Measurements from ENCODE around the gene LIPI. TPM values are rescaled to one million over a fixed set of nuclear protein-coding genes. Genes with fewer than 3 reads are reported as not detected.

LIPI gene
- polyA plus RNA-seq, 1 donor from 2014 or later: not detected

DNA sequence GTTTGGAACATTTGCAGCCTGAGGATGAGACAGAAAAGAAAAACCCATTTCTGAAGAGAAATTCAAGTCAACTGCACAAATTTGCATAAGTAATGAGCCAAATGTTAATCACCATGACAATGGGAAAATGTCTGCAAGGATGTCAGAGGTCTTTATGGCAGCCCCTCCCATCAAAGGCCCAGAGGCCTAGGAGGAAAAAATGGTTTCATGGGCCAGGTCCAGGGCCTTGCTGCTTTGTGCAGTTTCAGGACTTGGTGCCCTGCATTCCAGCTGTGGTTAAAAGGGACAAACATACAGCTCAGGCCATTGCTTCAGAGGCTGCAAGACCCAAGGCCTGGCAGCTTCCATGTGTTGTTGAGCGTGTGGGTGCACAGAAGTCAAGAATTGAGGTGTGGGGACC is 18.6 kb upstream of the LIPI start:
- no peak overlapping the region for H3K4me2 ChIP-seq (ENCODE audit: low read length)
- no peak overlapping the region for H3K27ac ChIP-seq (ENCODE audit: low read length)
- no peaks in the 10 kb centered on the region for H3K9me2 ChIP-seq (ENCODE audit: insufficient read depth, low read length)
- H3K27me3 ChIP-seq (ENCODE audit: insufficient read depth, low read depth, low read length): no peaks in the 10 kb centered on the region
- no peak overlapping the region for H3K4me3 ChIP-seq (ENCODE audit: low read length)
- H3K36me3 ChIP-seq (ENCODE audit: insufficient read depth, low read length): no peaks in the 10 kb centered on the region
- no peak overlapping the region for H3K9ac ChIP-seq (ENCODE audit: low read length)
- H3K9me3 ChIP-seq (ENCODE audit: low read length): no peaks in the 10 kb centered on the region
- no peak overlapping the region for H2AFZ ChIP-seq (ENCODE audit: low read depth, low read length)
- H3K79me2 ChIP-seq (replicated peaks; ENCODE audit: insufficient read depth, low read length): no peaks in the 10 kb centered on the region
- H4K20me1 ChIP-seq (ENCODE audit: insufficient read depth): no peaks in the 10 kb centered on the region
- no peak for TF ChIP-seq RAD21 (conservative IDR thresholded peaks at IDR 0.05)
- TF ChIP-seq POLR2AphosphoS5 (IDR thresholded peaks at IDR 0.05): no peak
- no peak for TF ChIP-seq EZH2 (IDR thresholded peaks at IDR 0.05; ENCODE audit: borderline replicate concordance, insufficient read depth, low read length, poor library complexity, severe bottlenecking)
- TF ChIP-seq MXI1 (conservative IDR thresholded peaks at IDR 0.05; ENCODE audit: poor library complexity, severe bottlenecking): no peak
- no peaks in the 10 kb centered on the region for H3F3A ChIP-seq (ENCODE audit: insufficient read depth, low read length, poor library complexity, severe bottlenecking)

DNA sequence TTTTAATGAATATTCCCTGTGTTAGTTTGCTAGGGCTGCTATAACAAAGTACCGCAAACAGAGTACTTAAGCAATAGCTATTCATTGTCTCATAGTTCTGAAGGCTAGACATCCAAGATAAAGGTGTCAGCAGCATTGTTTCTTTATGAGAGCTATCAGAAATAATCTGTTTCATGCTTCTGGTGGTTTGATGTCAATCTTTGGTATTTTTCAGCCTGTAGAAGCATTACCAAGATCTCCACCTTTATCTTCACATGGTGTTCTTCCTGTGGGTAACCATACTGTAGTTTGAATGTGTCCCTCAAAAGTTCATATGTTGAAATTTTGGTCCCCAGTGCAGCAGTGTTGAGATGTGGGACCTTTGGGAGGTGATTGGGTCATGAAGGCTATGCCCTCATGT is 12.6 kb upstream of the LIPI start:
- TF ChIP-seq POLR2AphosphoS5 (IDR thresholded peaks at IDR 0.05) (no peak), SMC3 (conservative IDR thresholded peaks at IDR 0.05; ENCODE audit: poor library complexity) (no peak), EZH2 (IDR thresholded peaks at IDR 0.05; ENCODE audit: borderline replicate concordance, insufficient read depth, low read length, poor library complexity, severe bottlenecking) (no peak), MXI1 (conservative IDR thresholded peaks at IDR 0.05; ENCODE audit: poor library complexity, severe bottlenecking) (no peak), RAD21 (conservative IDR thresholded peaks at IDR 0.05) (no peak), TAF1 (IDR thresholded peaks at IDR 0.05; ENCODE audit: low read depth) (no peak), EP300 (conservative IDR thresholded peaks at IDR 0.05; ENCODE audit: poor library complexity, severe bottlenecking) (no peak)
- TF ChIP-seq, protein P1, sequence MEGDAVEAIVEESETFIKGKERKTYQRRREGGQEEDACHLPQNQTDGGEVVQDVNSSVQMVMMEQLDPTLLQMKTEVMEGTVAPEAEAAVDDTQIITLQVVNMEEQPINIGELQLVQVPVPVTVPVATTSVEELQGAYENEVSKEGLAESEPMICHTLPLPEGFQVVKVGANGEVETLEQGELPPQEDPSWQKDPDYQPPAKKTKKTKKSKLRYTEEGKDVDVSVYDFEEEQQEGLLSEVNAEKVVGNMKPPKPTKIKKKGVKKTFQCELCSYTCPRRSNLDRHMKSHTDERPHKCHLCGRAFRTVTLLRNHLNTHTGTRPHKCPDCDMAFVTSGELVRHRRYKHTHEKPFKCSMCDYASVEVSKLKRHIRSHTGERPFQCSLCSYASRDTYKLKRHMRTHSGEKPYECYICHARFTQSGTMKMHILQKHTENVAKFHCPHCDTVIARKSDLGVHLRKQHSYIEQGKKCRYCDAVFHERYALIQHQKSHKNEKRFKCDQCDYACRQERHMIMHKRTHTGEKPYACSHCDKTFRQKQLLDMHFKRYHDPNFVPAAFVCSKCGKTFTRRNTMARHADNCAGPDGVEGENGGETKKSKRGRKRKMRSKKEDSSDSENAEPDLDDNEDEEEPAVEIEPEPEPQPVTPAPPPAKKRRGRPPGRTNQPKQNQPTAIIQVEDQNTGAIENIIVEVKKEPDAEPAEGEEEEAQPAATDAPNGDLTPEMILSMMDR (IDR thresholded peaks at IDR 0.05; ENCODE audit: poor library complexity, severe bottlenecking): no peak
- TF ChIP-seq, protein P2, sequence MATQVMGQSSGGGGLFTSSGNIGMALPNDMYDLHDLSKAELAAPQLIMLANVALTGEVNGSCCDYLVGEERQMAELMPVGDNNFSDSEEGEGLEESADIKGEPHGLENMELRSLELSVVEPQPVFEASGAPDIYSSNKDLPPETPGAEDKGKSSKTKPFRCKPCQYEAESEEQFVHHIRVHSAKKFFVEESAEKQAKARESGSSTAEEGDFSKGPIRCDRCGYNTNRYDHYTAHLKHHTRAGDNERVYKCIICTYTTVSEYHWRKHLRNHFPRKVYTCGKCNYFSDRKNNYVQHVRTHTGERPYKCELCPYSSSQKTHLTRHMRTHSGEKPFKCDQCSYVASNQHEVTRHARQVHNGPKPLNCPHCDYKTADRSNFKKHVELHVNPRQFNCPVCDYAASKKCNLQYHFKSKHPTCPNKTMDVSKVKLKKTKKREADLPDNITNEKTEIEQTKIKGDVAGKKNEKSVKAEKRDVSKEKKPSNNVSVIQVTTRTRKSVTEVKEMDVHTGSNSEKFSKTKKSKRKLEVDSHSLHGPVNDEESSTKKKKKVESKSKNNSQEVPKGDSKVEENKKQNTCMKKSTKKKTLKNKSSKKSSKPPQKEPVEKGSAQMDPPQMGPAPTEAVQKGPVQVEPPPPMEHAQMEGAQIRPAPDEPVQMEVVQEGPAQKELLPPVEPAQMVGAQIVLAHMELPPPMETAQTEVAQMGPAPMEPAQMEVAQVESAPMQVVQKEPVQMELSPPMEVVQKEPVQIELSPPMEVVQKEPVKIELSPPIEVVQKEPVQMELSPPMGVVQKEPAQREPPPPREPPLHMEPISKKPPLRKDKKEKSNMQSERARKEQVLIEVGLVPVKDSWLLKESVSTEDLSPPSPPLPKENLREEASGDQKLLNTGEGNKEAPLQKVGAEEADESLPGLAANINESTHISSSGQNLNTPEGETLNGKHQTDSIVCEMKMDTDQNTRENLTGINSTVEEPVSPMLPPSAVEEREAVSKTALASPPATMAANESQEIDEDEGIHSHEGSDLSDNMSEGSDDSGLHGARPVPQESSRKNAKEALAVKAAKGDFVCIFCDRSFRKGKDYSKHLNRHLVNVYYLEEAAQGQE (IDR thresholded peaks at IDR 0.05; ENCODE audit: borderline replicate concordance): no peak
- Histone ChIP-seq H4K20me1 (ENCODE audit: insufficient read depth) (no peaks in the 10 kb centered on the region), H3K9me3 (ENCODE audit: low read length) (no peaks in the 10 kb centered on the region)

More for the DNA sequence above, 12.6 kb upstream of the LIPI start:
- Histone ChIP-seq H3K4me2 (ENCODE audit: low read length) (no peak overlapping the region), H3K27ac (ENCODE audit: low read length) (no peak overlapping the region), H3K79me2 (replicated peaks; ENCODE audit: insufficient read depth, low read length) (no peaks in the 10 kb centered on the region), H3K9ac (ENCODE audit: low read length) (no peak overlapping the region), H3K4me3 (ENCODE audit: low read length) (no peak overlapping the region), H3K27me3 (ENCODE audit: insufficient read depth, low read depth, low read length) (no peaks in the 10 kb centered on the region), H2AFZ (ENCODE audit: low read depth, low read length) (no peak overlapping the region), H3F3A (ENCODE audit: insufficient read depth, low read length, poor library complexity, severe bottlenecking) (no peaks in the 10 kb centered on the region), H3K9me2 (ENCODE audit: insufficient read depth, low read length) (no peaks in the 10 kb centered on the region), H3K36me3 (ENCODE audit: insufficient read depth, low read length) (no peaks in the 10 kb centered on the region)

All from neural cell (in vitro differentiated cells).